ENCODE results near the gene PGLYRP3.

The PGLYRP3 gene

DNA sequence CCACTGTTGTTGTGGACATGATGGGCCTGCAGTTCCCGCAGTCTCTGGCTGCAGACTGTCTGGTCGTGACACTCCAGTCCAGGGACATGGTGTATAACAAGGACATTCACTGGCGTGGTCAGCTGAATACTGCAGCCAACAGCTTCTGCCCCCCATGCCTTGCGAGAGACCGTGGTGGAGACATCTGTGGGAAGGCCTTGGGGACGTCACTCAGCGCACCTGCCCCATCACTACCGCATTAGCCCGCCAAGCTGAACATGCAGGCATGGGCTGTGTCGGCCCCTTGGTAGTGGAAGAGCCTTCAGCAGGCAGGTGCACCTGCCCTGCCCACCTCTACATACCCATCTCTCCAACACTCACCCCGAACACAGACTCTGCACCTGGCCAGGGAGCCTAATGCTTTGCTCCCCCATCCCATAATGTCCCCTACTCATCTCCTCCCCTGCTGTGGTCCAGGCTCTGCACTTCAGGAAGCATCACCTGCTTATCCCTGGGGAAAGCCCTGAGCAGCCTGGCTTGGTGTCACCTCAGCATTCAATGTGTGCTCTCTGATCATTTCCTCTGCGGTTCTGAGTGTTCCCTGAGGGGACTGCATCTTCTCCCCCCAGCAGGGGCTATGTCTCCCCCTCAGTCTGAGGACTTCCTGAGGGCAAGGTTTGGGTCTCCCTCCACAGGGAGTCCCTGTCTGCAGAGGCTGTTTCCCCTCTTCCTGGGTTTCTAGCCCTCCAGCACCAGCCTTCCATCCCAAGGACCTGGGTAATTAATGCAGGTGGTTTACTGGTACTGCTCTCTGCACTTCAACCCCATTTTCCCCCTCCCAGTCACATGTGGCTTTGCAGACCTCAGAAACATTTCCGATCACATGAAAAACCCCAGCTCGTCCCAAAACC, 32.7 kb upstream of the PGLYRP3 start:
- TF ChIP-seq TEAD4 (IDR thresholded peaks at IDR 0.05) (no peak), FOXM1 (IDR thresholded peaks at IDR 0.05; ENCODE audit: borderline replicate concordance, low read depth) (no peak), RAD21 (IDR thresholded peaks at IDR 0.05; ENCODE audit: low read depth) (no peak), NFIC (IDR thresholded peaks at IDR 0.05) (no peak)
- TF ChIP-seq, protein P1, sequence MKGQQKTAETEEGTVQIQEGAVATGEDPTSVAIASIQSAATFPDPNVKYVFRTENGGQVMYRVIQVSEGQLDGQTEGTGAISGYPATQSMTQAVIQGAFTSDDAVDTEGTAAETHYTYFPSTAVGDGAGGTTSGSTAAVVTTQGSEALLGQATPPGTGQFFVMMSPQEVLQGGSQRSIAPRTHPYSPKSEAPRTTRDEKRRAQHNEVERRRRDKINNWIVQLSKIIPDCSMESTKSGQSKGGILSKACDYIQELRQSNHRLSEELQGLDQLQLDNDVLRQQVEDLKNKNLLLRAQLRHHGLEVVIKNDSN (IDR thresholded peaks at IDR 0.05) = no peak

GRCh38 chr1:153344718-153345025, 31.9 kb upstream of the PGLYRP3 start:
- no peak for TF ChIP-seq RAD21 (IDR thresholded peaks at IDR 0.05; ENCODE audit: low read depth)
- no peak for TF ChIP-seq CREB1 (IDR thresholded peaks at IDR 0.05; ENCODE audit: low read depth)
- no peak for TF ChIP-seq EGR1 (IDR thresholded peaks at IDR 0.05)
- TF ChIP-seq REST (IDR thresholded peaks at IDR 0.05; ENCODE audit: low read depth) = no peak
- no peak for TF ChIP-seq TAF1 (IDR thresholded peaks at IDR 0.05; ENCODE audit: low read depth)
- TF ChIP-seq, protein P1 (IDR thresholded peaks at IDR 0.05) = no peak
- TF ChIP-seq YY1 (IDR thresholded peaks at IDR 0.05; ENCODE audit: low read depth) = no peak
- TF ChIP-seq ZBTB7A (IDR thresholded peaks at IDR 0.05; ENCODE audit: low read depth) = no peak
- TF ChIP-seq EP300 (IDR thresholded peaks at IDR 0.05; ENCODE audit: borderline replicate concordance) = no peak
- no peak for TF ChIP-seq CEBPB (IDR thresholded peaks at IDR 0.05)
- no peak for TF ChIP-seq TEAD4 (IDR thresholded peaks at IDR 0.05)
- no peak for TF ChIP-seq TCF12 (IDR thresholded peaks at IDR 0.05; ENCODE audit: low read depth)
- no peak for TF ChIP-seq MAX (IDR thresholded peaks at IDR 0.05)
- TF ChIP-seq NFIC (IDR thresholded peaks at IDR 0.05) = no peak
- TF ChIP-seq FOXM1 (IDR thresholded peaks at IDR 0.05; ENCODE audit: borderline replicate concordance, low read depth) = no peak

DNA sequence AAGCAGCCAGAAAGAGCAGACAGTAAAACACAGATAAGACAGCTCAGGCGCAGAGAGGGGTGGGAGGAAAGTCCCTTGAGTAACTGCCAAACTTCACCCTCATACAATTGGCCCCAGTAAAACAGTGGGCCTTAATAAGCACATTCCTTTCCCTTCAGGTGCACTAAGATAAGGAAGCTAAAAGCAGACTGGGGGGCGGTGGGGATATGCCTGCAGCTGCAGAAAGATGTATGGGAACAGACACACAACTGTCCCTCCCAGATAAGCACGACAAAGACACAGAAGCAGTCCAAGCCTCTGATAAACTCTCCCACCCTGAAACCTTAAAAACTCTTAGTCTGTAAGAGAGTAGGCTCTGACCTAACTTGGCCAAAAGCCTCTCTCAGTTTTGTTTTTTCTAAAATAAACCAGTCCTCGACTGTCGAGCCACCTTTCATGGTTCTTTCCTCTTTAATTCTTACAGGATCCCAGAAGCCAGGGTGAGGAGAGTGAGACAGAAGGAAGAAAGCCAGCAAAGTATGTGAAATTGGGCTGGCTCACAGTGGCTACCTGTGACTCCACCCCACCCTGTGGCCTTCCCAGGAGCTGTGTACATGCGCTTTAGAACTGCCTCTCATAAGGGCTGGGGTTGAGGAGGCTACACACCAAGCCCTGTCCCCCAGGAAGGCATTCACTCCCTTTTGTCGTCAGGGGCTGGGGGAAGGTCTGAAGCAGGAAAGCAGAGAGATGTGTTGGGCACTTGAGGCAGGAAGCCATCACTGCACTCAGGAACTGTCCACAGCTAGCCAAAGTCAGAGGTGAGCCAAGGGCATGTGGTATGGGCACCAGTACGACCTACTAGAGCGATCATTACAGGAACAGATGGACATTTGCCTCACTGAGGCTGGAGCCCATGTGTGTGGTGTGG, 31.3 kb upstream of the PGLYRP3 start:
- TF ChIP-seq EGR1 (IDR thresholded peaks at IDR 0.05) (no peak), YY1 (IDR thresholded peaks at IDR 0.05; ENCODE audit: low read depth) (no peak), TAF1 (IDR thresholded peaks at IDR 0.05; ENCODE audit: low read depth) (no peak), REST (IDR thresholded peaks at IDR 0.05; ENCODE audit: low read depth) (no peak), RAD21 (IDR thresholded peaks at IDR 0.05; ENCODE audit: low read depth) (no peak), EP300 (IDR thresholded peaks at IDR 0.05; ENCODE audit: borderline replicate concordance) (no peak), NFIC (IDR thresholded peaks at IDR 0.05) (no peak)
- TF ChIP-seq, protein P1 (IDR thresholded peaks at IDR 0.05) = no peak

DNA sequence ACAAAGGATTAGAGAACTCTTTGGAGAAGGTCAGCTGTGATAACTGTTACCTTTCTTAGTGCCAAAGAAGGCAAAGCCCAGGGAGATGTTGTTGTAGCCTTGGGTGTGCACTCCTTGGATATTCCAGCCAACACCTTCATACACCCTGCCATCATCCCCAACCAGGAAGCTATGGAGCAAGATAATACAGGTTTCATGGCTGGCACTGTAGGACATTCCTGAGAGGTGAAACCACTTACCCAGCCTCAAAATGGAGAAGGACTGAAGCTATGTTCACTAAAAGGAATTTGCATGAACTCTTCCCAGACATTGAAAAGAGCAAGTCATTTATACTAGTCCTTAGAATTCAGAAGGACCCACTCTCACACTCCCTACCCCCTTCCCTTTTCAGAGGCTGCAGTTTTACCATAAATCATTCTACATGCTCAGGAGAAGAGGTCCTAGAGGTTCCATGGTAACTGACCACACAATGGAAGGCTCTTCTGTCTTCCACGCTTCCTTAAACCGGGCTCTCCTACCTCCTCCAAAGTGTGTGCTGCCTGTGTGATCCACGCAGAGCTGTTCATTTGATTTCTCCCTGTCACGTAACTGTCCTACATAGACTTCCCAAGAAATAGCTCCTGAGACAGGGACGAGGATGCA, 30.4 kb upstream of the PGLYRP3 start:
- no peak for TF ChIP-seq CEBPB (IDR thresholded peaks at IDR 0.05)
- TF ChIP-seq YY1 (IDR thresholded peaks at IDR 0.05; ENCODE audit: low read depth) = no peak
- no peak for TF ChIP-seq RAD21 (IDR thresholded peaks at IDR 0.05; ENCODE audit: low read depth)
- no peak for TF ChIP-seq REST (IDR thresholded peaks at IDR 0.05; ENCODE audit: low read depth)
- TF ChIP-seq TAF1 (IDR thresholded peaks at IDR 0.05; ENCODE audit: low read depth) = no peak
- no peak for TF ChIP-seq TCF12 (IDR thresholded peaks at IDR 0.05; ENCODE audit: low read depth)
- no peak for TF ChIP-seq MAX (IDR thresholded peaks at IDR 0.05)
- TF ChIP-seq EP300 (IDR thresholded peaks at IDR 0.05; ENCODE audit: borderline replicate concordance) = no peak

Data from Ishikawa (cell line).